GM18507 (cell line): Measurements from ENCODE around the gene PTK6.
A peak's percentile ranks its signal among the peaks of the same experiment; 100 is the strongest.
"Not testable (repeated sequence)": the region's sequence is repeated elsewhere in the genome, so short reads cannot be mapped to it uniquely, and the experiment has no call there.

Experiments
- DNase-seq: peaks from one replicate; pipeline ENCODE4 v3.0.0; 2011; ENCODE audit warnings: low read depth; ENCODE audit not compliant: insufficient read length; ENCODE audit errors: extremely low spot score
- FAIRE-seq: peaks from 2 replicates; lab custom pipeline; 2011; peaks lifted over from hg19 to GRCh38; lab: Jason Lieb, UNC

The PTK6 gene

GRCh38 chr20:63536997-63537524 is at the start of gene PTK6:
PTK6 (minus strand) TSS chr20:63537376; CDS start chr20:63537314, 62 bp downstream.
- no peak for FAIRE-seq
- no peak for DNase-seq

- no peak for DNase-seq
- no peak for FAIRE-seq
Observed at GRCh38 chr20:63586797-63587196, 49.6 kb upstream of the PTK6 start.

- DNase-seq = no peak
- FAIRE-seq = no peak
Observed at GRCh38 chr20:63585616-63586565, 48.7 kb upstream of the PTK6 start.

- no peak for DNase-seq
- no peak for FAIRE-seq
Observed at GRCh38 chr20:63582382-63583063, 45.3 kb upstream of the PTK6 start.

GRCh38 chr20:63580796-63581461 is 43.8 kb upstream of the PTK6 start:
- FAIRE-seq (peak; percentile 45), DNase-seq (peak; percentile 48)

GRCh38 chr20:63579017-63579694 is 42.0 kb upstream of the PTK6 start:
- DNase-seq = no peak
- FAIRE-seq = no peak

- FAIRE-seq (no peak), DNase-seq (no peak)
Observed at GRCh38 chr20:63578224-63579016, 41.2 kb upstream of the PTK6 start.

GRCh38 chr20:63577317-63577894 is 40.2 kb upstream of the PTK6 start:
- FAIRE-seq (no peak), DNase-seq (no peak)

GRCh38 chr20:63576311-63576710 is 39.1 kb upstream of the PTK6 start:
- DNase-seq = no peak
- no peak for FAIRE-seq

- DNase-seq = no peak
- FAIRE-seq = no peak
Observed at GRCh38 chr20:63574829-63575743, 37.9 kb upstream of the PTK6 start.

- peak; percentile 46 for DNase-seq
- no peak for FAIRE-seq
Observed at GRCh38 chr20:63574156-63574828, 37.1 kb upstream of the PTK6 start, which contains the start of gene HELZ2. HELZ2 (minus strand) TSS chr20:63574239; CDS start chr20:63572385, 1,854 bp downstream.

GRCh38 chr20:63573647-63574131 is 36.5 kb upstream of the PTK6 start:
- no peak for DNase-seq
- no peak for FAIRE-seq

GRCh38 chr20:63572788-63573646 is 35.8 kb upstream of the PTK6 start:
- DNase-seq = no peak
- FAIRE-seq = no peak

- FAIRE-seq (no peak), DNase-seq (no peak)
Observed at GRCh38 chr20:63572071-63572787, 35.1 kb upstream of the PTK6 start.

- FAIRE-seq, DNase-seq: not testable (repeated sequence)
Observed at GRCh38 chr20:63571087-63571478, 33.9 kb upstream of the PTK6 start.
